OCI-LY3 (cell line): ENCODE results near the gene DENND4A.

ENCODE experiments used
- H2AFZ ChIP-seq: fragments of 200-600, 300-600 bp; shearing (Covaris generic); 2 replicates; pipeline ENCODE4 v1.6.0; 2014; ENCODE audit warnings: antibody characterized with exemption, low read depth, low read length
- H3K27ac ChIP-seq: fragments of 200-600, 300-600 bp; sonication (generic); 2 replicates; pipeline ENCODE4 v1.5.1; 2014; ENCODE audit warnings: mild to moderate bottlenecking, low read length, moderate library complexity, mixed read lengths
- H3K27me3 ChIP-seq: fragments of 200-600, 300-600 bp; sonication (generic); 2 replicates; pipeline ENCODE4 v1.6.1; 2014; ENCODE audit warnings: low read depth, low read length, mixed read lengths
- H3K36me3 ChIP-seq: fragments of 200-600, 300-600 bp; sonication (generic); replicated peaks from 2 replicates; pipeline ENCODE3; 2014; ENCODE audit warnings: low read depth, low read length, mixed read lengths
- H3K4me1 ChIP-seq: fragments of 300-600, 200-600 bp; sonication (generic); 2 replicates; pipeline ENCODE4 v1.6.1; 2014; ENCODE audit warnings: low read length, mixed read lengths
- H3K4me2 ChIP-seq: fragments of 200-600, 300-600 bp; sonication (generic); 2 replicates; pipeline ENCODE4 v1.6.1; 2014; ENCODE audit warnings: low read length, mixed read lengths
- H3K4me3 ChIP-seq: fragments of 300-600, 200-600 bp; sonication (generic); 2 replicates; pipeline ENCODE4 v1.5.1; 2014; ENCODE audit warnings: antibody characterized with exemption, mild to moderate bottlenecking, low read length, moderate library complexity
- H3K79me2 ChIP-seq: fragments of 300-600, 200-600 bp; shearing (Covaris generic); 2 replicates; pipeline ENCODE4 v1.6.1; 2014; ENCODE audit warnings: mild to moderate bottlenecking, low read length, mixed read lengths
- H3K9ac ChIP-seq: fragments of 300-600, 200-600 bp; shearing (Covaris generic); 2 replicates; pipeline ENCODE4 v1.6.0; 2014; ENCODE audit warnings: mild to moderate bottlenecking, low read length, moderate library complexity
- H3K9me3 ChIP-seq: fragments of 200-600, 300-600 bp; shearing (Covaris generic); 2 replicates; pipeline ENCODE4 v1.6.1; 2014; ENCODE audit warnings: low read length, mixed read lengths; ENCODE audit not compliant: insufficient read depth
- H4K20me1 ChIP-seq: fragments of 200-600, 300-600 bp; sonication (generic); 2 replicates; pipeline ENCODE4 v1.6.1; 2016; ENCODE audit warnings: low read length, mixed read lengths; ENCODE audit not compliant: insufficient read depth
- EZH2phosphoT487 ChIP-seq: fragments of 200-600 bp; shearing (Covaris generic); IDR thresholded peaks from 2 replicates; pipeline ENCODE4 v1.6.1; 2018; ENCODE audit warnings: antibody characterized with exemption, mixed run types, low read depth
- TF ChIP-seq, protein P1 (sequence below): fragments of 200-600, 300-600 bp; sonication (generic); IDR thresholded peaks from 2 replicates; pipeline ENCODE4 v1.5.1; 2014; ENCODE audit warnings: antibody characterized with exemption, low read length, low read depth

The DENND4A gene

DNA sequence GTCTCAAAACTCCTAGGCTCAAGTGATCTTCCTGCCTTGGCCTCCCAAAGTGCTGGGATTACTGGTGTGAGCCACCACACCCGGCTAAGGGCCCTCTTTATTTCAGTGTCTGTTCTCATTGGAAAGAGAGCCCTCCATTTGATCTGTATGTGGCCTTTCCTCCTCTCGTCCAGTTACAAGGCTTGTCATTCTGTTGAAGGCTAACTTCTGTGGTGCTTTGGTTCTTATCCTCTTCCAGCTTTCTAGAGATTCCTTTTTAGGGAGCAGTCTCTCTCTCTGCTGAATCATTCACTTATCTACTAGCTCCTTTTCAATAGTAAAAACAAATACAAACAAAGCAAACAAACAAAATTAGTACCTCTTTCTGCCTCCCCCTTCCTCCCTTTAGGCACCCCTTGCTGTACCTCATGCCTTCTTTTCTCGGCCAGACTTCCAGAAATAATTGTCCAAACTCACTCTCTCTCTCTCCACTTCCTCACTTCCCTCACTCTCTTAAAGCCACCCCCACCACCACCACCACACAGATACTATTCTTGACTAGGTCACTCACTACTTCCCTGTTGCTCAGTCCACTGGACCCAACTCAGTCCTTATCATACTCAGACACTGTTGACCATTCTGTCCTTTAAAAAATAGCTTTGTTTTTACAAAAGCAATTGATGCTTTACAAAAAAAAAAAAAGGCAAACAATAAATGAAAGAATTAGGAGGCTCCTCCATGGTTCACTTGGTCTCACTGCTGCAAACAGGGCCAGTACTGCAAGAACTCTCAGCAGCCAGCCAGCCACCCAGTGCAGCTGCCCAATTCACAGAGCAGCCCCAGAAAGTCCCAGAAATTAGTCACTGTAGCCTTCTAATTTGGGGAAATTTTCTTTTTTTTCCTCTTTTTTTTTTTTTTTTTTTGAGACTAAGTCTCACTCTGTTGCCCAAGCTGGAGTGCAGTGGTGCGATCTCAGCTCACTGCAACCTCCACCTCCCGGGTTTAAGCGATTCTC is 45.5 kb upstream of the DENND4A start:
- Histone ChIP-seq H3K4me1 (peaks cover 28% of the 10 kb centered on the region), H3K27me3 (peaks cover 3% of the 10 kb centered on the region; the same call in 1 of the 2 replicates), H4K20me1 (no peaks in the 10 kb centered on the region), H3K4me3 (no peak overlapping the region), H3K9ac (no peak overlapping the region), H3K79me2 (no peaks in the 10 kb centered on the region), H3K36me3 (no peaks in the 10 kb centered on the region), H3K9me3 (no peaks in the 10 kb centered on the region), H2AFZ (peak overlapping the region; percentile 36; the same call in 1 of the 2 replicates), H3K4me2 (peak overlapping the region; percentile 44), H3K27ac (peak overlapping the region; percentile 22; the same call in 1 of the 2 replicates)
- no peak for TF ChIP-seq EZH2phosphoT487
- TF ChIP-seq, protein P1, sequence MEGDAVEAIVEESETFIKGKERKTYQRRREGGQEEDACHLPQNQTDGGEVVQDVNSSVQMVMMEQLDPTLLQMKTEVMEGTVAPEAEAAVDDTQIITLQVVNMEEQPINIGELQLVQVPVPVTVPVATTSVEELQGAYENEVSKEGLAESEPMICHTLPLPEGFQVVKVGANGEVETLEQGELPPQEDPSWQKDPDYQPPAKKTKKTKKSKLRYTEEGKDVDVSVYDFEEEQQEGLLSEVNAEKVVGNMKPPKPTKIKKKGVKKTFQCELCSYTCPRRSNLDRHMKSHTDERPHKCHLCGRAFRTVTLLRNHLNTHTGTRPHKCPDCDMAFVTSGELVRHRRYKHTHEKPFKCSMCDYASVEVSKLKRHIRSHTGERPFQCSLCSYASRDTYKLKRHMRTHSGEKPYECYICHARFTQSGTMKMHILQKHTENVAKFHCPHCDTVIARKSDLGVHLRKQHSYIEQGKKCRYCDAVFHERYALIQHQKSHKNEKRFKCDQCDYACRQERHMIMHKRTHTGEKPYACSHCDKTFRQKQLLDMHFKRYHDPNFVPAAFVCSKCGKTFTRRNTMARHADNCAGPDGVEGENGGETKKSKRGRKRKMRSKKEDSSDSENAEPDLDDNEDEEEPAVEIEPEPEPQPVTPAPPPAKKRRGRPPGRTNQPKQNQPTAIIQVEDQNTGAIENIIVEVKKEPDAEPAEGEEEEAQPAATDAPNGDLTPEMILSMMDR = no peak

DNA sequence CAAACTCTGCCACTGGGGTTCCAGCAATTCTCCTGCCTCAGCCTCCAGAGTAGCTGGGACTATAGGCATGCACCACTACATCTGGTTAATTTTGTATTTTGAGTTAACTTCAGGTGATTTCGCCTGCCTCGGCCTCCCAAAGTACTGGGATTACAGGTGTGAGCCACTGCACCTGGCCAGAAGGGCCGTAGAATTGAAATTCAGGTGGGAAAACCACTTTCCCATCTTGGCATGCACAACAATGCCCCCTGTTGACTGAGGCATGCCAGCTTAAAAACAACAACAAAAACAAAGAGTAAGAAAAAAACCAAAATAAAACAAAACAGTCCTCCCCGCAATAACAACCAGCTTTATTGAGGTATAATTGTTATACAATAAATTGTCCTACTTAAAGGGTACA is 44.6 kb upstream of the DENND4A start:
- H3K4me1 ChIP-seq = peaks cover 32% of the 10 kb centered on the region
- H3K4me3 ChIP-seq = no peak overlapping the region
- no peaks in the 10 kb centered on the region for H4K20me1 ChIP-seq
- H3K4me2 ChIP-seq = no peak overlapping the region
- H2AFZ ChIP-seq = no peak overlapping the region
- H3K27me3 ChIP-seq = peaks cover 3% of the 10 kb centered on the region; the same call in 1 of the 2 replicates
- H3K36me3 ChIP-seq = no peaks in the 10 kb centered on the region
- H3K27ac ChIP-seq = no peak overlapping the region
- TF ChIP-seq, protein P1 = peak; percentile 51
- no peak for TF ChIP-seq EZH2phosphoT487
- no peak overlapping the region for H3K9ac ChIP-seq
- no peaks in the 10 kb centered on the region for H3K79me2 ChIP-seq
- H3K9me3 ChIP-seq = no peaks in the 10 kb centered on the region

DNA sequence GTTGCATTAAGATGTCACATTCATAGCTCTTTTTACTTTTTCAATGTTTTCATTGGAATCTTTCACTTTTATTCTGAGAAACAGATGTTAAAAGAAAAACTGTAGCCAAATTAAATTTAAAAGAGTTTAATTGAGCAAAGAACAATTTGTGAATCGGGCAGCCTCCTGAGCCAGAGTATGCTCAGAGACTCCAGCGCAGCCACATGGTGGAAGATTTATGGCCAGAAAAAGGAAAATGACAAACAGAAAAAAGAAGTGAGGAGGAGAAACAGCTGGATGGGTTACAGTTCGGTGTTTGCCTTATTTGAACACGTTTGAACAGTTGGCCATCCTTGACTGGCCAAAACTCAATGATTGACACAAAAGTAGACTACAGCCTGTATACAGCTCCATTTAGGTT is 43.4 kb upstream of the DENND4A start:
- no peaks in the 10 kb centered on the region for H3K9me3 ChIP-seq
- H3K9ac ChIP-seq = no peak overlapping the region
- H3K79me2 ChIP-seq = no peaks in the 10 kb centered on the region
- no peak overlapping the region for H3K4me3 ChIP-seq
- H2AFZ ChIP-seq = no peak overlapping the region
- H3K36me3 ChIP-seq = no peaks in the 10 kb centered on the region
- no peak overlapping the region for H3K4me2 ChIP-seq
- H3K27ac ChIP-seq = no peak overlapping the region
- peaks cover 32% of the 10 kb centered on the region for H3K4me1 ChIP-seq
- H3K27me3 ChIP-seq = no peaks in the 10 kb centered on the region
- no peak for TF ChIP-seq EZH2phosphoT487
- H4K20me1 ChIP-seq = no peaks in the 10 kb centered on the region

DNA sequence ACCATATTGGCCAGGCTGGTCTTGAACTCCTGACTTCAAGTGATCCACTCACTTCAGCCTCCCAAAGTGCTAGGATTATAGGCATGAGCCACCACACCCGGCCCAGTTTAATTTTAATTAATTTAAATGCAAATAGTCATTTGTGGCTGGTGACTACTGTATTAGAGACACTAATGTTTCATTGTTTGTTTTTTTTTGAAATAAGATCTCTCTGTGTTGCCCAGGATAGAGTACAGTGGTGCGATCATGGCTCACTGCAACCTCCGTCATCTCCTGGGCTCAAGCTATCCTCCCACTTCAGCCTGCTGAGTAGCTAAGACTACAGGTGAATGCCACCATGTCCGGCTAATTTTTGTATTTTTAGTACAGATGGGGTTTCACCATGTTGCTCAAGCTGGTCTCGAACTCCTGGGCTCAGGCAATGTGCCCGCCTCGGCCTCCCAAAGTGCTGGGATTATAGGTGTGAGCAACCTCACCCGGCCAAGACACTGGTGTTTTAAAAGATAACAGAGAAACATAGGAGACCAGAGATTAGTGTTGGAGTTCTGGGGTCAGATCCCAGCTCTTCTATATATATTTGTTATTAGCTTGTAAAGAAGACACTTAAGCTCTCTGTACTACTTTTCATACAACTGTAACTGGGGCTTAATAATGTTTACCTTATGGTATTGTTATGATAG is 42.6 kb upstream of the DENND4A start:
- peaks cover 32% of the 10 kb centered on the region for H3K4me1 ChIP-seq
- TF ChIP-seq, protein P1 = no peak
- no peak for TF ChIP-seq EZH2phosphoT487
- no peaks in the 10 kb centered on the region for H4K20me1 ChIP-seq
- no peak overlapping the region for H3K27ac ChIP-seq
- H3K4me3 ChIP-seq = no peak overlapping the region
- no peak overlapping the region for H3K4me2 ChIP-seq
- no peaks in the 10 kb centered on the region for H3K27me3 ChIP-seq
- H3K9ac ChIP-seq = no peak overlapping the region
- H3K9me3 ChIP-seq = no peaks in the 10 kb centered on the region
- no peaks in the 10 kb centered on the region for H3K36me3 ChIP-seq
- no peak overlapping the region for H2AFZ ChIP-seq
- H3K79me2 ChIP-seq = no peaks in the 10 kb centered on the region
